ENCODE measurements around the gene RHOT1. TPM values are rescaled to one million over a fixed set of nuclear protein-coding genes. Genes with fewer than 3 reads are reported as not detected.

The RHOT1 gene
- total and polyA plus RNA-seq, 2 donors (not counting 3 experiments of a cell fraction or from before 2014, with no cell fraction given): 23.5 to 28.8 TPM

DNA sequence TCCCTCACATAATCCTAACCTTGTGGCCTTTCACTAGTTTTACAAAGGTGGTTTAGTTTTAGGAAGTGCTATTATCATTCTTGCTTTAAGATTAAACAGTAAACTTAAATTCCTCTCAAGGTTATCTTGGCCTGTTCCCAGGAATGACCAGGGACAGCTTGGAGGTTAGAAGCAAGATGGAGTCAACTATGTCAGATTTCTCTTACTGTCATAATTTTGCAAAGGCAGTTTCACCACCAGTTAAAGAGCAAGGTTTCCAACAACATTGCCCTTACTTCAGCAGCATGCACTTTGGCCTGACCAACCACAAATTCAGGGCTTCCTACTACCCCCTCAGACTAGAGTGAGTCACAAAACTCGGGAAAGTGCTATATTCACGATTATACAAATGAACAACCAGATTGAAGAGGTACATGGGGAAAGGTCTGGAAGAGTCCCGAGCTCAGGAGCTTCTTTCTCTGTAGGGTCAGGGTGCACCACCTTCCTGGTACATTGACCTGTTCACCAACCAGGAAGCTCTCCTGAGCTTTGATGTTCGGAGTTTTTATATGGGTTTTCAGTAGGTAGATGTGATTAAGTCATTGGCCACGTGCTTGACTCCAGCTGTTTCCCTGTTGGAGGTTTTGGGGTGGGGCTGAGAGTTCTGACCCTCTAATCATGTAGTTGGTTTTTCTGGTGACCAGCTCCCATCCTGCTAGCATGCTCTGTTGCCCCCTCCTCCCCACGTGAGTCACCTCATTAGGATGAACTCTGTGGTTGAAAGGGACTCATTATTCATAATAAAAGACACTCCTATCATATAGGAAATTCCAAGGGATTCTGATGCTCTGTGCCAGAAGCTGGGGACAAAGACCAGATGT is 19.4 kb downstream of the RHOT1 start:
- H3K79me2 ChIP-seq (ENCODE audit: control insufficient read depth, insufficient read depth, low read length): no peaks in the 10 kb centered on the region
- H2AFZ ChIP-seq (ENCODE audit: low read depth, low read length): no peak overlapping the region
- H3K4me1 ChIP-seq (ENCODE audit: control insufficient read depth, extremely low read depth, insufficient read depth, low read length): peaks cover 11% of the 10 kb centered on the region
- H3K36me3 ChIP-seq (ENCODE audit: control insufficient read depth in 2 of 2, extremely low read depth in 1 of 2, insufficient read depth in 2 of 2, low read length in 2 of 2): peaks cover 0 to 5% of the 10 kb centered on the region in 2 experiments
- H3K27ac ChIP-seq (ENCODE audit: insufficient read depth, low read depth, low read length): peak overlapping the region; percentile 23
- intact Hi-C loops (cut with micrococcal nuclease): no loop called here
- no peak overlapping the region for H3K9ac ChIP-seq (replicated peaks; ENCODE audit: extremely low read depth, insufficient read depth, low read length)
- no peaks in the 10 kb centered on the region for H3K9me3 ChIP-seq (replicated peaks; ENCODE audit: control insufficient read depth, insufficient read depth, low read length)
- FAIRE-seq (peak; percentile 77), DNase-seq (ENCODE audit: low read depth, low spot score) (peak; percentile 34)
- ChIA-PET POLR2A (interaction anchor here (0.6 kb wide), 1 partner anchor 44 kb away, joined by 6 read pairs; no protein-coding TSS in a partner anchor), CTCF (interaction anchor here (1.2 kb wide), 1 partner anchor 23 kb away, joined by 3 read pairs; no protein-coding TSS in a partner anchor)
- H3K27me3 ChIP-seq (ENCODE audit: control insufficient read depth in 2 of 2, insufficient read depth in 2 of 2, low read length in 2 of 2): no peaks in the 10 kb centered on the region
- dilution Hi-C loops (cut with MboI; ENCODE audit: extremely low pct_ligation_motif_present, low sequenced_read_pairs): no loop called here
- H4K20me1 ChIP-seq (replicated peaks; ENCODE audit: control insufficient read depth, extremely low read depth, insufficient read depth, low read length): no peaks in the 10 kb centered on the region
- BruUV-seq (replicated peaks): no TSS peak
- TF ChIP-seq FOS (IDR thresholded peaks at IDR 0.05; ENCODE audit: borderline replicate concordance, insufficient read depth, low read length) (peak; percentile 69), POLR2AphosphoS5 (IDR thresholded peaks at IDR 0.05; ENCODE audit: insufficient read depth, low read depth, low read length) (peak; percentile 26), GATA2 (IDR thresholded peaks at IDR 0.05; ENCODE audit: insufficient read depth, insufficient read length, low read depth, low read length) (no peak), MYC (IDR thresholded peaks at IDR 0.05; ENCODE audit: low read depth, low read length) (no peak), JUN (IDR thresholded peaks at IDR 0.05; ENCODE audit: borderline replicate concordance, insufficient read depth, insufficient read length, low read depth) (no peak), MAX (IDR thresholded peaks at IDR 0.05; ENCODE audit: insufficient read depth, insufficient read length) (no peak), POLR2A (IDR thresholded peaks at IDR 0.05; ENCODE audit: low read depth, low read length) (no peak), EZH2 (IDR thresholded peaks at IDR 0.05; ENCODE audit: borderline replicate concordance, low read depth, low read length, severe bottlenecking) (no peak)
- TF ChIP-seq, protein P1, sequence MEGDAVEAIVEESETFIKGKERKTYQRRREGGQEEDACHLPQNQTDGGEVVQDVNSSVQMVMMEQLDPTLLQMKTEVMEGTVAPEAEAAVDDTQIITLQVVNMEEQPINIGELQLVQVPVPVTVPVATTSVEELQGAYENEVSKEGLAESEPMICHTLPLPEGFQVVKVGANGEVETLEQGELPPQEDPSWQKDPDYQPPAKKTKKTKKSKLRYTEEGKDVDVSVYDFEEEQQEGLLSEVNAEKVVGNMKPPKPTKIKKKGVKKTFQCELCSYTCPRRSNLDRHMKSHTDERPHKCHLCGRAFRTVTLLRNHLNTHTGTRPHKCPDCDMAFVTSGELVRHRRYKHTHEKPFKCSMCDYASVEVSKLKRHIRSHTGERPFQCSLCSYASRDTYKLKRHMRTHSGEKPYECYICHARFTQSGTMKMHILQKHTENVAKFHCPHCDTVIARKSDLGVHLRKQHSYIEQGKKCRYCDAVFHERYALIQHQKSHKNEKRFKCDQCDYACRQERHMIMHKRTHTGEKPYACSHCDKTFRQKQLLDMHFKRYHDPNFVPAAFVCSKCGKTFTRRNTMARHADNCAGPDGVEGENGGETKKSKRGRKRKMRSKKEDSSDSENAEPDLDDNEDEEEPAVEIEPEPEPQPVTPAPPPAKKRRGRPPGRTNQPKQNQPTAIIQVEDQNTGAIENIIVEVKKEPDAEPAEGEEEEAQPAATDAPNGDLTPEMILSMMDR (IDR thresholded peaks at IDR 0.05; ENCODE audit: extremely low read depth in 1 of 2, insufficient read depth in 1 of 2, low read depth in 1 of 2, low read length in 2 of 2): no peak
- H3K4me3 ChIP-seq (replicated peaks in 1 of 3; ENCODE audit: insufficient read depth in 1 of 3, low read depth in 1 of 3, low read length in 3 of 3): no peak overlapping the region
- H3K9me1 ChIP-seq (replicated peaks; ENCODE audit: control insufficient read depth, extremely low read depth, insufficient read depth, low read length): no peaks in the 10 kb centered on the region
- peak overlapping the region; percentile 23 for H3K4me2 ChIP-seq (ENCODE audit: insufficient read depth, low read length)

Measured in endothelial cell of umbilical vein (primary cell).